T-helper 9 cell (primary cell): ENCODE data around the gene AARS1.
"Not testable (repeated sequence)": the region's sequence is repeated elsewhere in the genome, so short reads cannot be mapped to it uniquely, and the experiment has no call there.

Source experiments
- DNase-seq: peaks from one replicate; pipeline ENCODE4 v3.0.0-alpha.2; 2020

The AARS1 gene

DNA sequence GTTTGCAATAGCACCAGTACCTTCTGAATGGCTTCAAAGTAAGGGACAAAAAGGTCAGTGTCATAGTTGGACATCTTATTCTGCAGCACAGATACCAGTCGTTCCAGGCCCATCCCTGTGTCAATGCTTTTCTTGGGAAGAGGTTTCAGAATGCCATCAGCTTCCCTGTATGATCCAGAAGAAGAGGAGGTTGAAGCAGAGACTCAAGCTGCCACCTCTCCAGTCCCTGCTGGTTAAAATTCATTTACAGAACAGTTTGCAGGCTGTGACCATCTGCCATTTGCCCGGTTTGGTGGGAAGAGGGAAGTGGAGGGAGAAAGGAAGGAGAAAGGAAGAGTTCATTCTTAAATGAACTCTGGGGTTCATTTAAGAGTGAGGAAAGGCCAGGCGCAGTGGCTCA, 19.1 kb downstream of the AARS1 start:
- DNase-seq, result no peak

DNA sequence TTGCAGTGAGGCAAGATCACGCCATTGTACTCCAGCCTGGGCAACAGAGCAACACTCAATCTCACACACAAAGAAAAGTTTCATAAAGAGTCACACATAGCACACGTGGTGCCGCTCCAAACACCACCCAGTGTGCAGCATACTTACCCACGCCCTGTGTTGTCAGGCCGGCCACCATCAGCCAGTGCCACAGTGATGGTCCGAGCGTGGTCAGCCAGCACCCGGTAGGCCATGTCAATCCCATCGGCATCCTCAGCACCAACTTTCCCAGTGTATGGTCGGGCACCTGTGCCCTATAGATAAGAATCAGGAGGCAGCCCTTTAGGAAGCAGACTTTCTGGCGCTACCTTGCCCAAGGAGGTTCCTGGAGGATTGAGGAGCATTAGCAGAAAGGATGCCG, 19.8 kb downstream of the AARS1 start:
- DNase-seq, result no peak

DNA sequence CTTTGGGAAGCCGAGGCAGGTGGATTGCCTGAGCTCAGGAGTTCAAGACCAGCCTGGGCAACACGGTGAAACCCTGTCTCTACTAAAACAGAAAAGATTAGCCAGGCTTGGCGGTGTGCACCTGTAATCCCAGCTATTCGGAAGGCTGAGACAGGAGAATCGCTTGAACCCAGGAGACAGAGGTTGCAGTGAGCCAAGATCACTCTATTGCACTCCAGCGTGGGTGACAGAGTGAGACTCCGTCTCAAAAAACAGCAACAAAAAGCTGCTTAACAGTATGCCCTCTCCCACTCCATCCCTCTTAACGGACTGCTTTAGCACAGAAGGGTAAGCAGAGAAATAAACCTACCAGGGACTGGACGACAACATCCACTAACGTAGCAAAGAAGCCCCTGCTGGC, 21.4 kb downstream of the AARS1 start:
- DNase-seq, result not testable (repeated sequence)

- no peak for DNase-seq
Measured at GRCh38 chr16:70267516-70267915, 21.8 kb downstream of the AARS1 start.

DNA sequence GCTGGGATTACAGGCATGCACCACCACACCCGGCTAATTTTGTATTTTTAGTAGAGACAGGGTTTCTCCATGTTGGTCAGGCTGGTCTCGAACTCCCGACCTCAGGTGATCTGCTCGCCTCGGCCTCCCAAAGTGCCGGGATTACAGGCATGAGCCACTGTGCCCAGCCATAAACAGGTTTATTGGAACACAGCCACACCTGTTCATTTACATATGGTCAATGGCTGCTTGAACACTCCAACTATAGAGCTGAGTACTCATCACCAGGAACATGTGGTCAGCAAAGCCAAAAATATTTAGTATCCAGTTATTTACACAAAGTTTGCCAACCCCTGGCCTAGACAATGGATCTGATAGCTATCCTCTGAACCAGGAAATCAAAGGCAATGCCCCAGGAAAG, 29.4 kb downstream of the AARS1 start:
- not testable (repeated sequence) for DNase-seq

- DNase-seq, result no peak
Measured at GRCh38 chr16:70258946-70259345, 30.4 kb downstream of the AARS1 start.

DNA sequence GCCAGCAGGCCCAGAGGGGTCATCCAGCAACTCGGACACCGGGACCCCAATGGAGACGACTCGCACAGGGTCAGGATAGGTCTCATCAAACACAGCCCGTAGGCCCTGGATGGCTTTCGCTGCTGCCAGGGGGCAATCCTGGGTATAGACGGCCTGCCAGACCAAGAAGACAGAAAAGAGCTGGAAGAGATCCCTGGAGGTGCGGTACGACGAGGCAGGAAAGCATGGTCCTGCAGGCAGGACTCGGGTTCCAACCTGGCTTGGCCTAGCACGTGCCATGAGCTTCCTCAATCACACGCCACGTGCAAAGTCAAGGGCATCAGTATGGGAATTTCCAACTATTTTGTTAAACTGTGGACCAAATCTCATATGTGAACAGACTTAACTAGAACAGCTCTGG, 31.2 kb downstream of the AARS1 start:
- no peak for DNase-seq

GRCh38 chr16:70257391-70257790, 31.9 kb downstream of the AARS1 start:
- no peak for DNase-seq

DNA sequence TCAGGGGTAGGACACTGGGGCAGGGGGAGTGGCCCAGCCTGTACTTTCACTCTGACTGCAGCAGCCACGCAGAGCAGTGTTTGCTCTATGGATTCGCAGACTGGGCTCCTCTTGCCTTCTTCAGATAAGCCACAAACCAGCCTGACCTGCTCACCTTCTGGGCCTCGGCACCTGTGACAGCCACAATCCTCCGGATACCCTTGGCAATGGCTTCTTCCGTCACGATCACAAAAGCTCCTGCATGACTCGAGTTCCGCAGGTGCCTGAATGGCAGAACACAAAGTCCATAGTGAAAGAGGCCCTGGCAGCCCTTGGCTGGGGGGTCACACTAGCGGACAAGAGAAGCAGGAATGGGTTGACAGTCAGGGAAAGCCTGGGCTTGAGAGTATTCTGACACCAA, 33.7 kb downstream of the AARS1 start:
- DNase-seq, result no peak

DNA sequence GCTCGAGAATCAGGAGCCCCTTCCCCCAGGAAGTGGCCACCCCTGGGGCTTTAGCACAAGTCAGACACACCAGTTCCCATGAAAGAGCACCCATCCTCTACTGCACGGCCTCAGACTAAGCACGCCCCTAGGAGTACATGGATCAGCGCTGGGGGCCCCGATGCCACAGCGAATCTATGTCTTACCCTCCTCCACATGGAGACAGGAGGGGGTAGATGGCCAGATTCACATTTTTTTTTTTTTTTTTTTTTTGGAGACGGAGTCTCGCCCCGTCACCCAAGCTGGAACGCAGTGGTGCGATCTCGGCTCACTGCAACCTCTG, 34.4 kb downstream of the AARS1 start:
- no peak for DNase-seq

- DNase-seq, result no peak
Measured at GRCh38 chr16:70254180-70254964, 34.9 kb downstream of the AARS1 start.

- peak; percentile 32 for DNase-seq
Measured at GRCh38 chr16:70253291-70254106, 35.8 kb downstream of the AARS1 start.

DNA sequence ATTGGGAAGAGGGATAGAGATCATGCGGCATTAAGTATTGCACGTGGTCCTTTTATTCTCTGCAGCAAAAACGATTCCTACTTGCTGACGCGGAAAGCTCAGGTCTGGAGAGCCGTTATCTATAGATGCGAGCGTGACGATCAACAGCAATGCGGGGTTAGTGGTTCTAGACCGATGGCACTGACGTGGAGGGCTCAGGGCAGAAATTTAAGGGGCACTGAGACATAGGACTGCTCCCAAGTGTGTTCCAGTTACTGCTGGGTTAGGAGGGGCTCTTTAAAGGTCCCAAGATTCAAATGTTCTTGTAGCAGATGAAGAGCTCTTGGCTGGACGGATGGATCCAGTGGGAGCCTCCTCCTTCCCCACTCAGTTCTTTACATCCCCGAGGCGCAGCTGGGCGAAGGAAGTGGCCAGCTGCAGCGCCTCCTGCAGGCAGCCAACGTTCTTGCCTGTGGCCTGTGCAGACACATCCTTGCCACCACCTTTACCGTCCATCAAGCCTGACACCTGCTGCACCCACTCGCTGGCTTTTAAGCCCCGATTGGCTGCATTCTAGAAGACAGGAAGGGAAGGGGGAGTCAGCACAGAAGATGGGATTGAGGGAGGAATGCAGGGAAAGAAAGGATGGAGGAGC, 36.8 kb downstream of the AARS1 start:
- DNase-seq, result no peak

DNA sequence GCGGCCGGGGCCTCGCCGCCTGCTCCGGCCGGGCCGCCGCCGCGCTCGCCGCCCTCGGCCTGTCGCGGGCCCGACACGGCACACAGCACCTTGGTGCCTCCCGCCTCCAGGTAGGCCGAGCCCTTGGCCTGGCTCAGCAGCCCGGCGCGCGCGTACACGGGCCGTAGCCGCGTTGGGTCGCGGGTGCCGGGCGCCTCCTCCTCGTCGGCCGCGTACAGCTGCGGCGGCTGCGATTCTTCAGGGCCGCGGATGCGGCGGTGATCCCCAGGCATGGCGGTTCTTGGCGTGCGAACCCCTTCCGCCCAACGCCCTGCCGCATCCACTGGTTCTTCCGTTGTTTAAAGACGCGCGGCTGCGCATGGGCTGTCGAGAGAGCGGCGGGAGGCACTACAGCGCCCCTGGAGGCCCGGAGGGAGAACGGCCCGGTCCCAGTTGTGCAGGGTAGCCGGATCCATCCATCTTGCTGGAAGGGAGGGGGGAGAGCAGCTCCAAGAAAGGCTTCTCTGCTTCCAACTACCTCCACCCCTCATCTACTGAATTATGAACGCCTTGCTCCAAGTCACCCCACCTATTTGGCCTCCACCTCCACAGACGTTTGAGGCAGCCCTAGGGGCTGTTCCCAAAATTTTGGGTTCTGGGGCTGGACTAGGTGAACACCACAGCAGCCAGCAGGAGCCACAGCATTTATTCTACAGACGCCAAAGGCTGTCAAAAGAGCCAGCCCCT, 37.5 kb downstream of the AARS1 start, which contains the start of gene EXOSC6:
Gene EXOSC6, minus strand, starts transcription at position 312 of the 726 bp plus-strand sequence. Its CDS starts 40 bp downstream, at position 272.
- DNase-seq, result peak; percentile 87

DNA sequence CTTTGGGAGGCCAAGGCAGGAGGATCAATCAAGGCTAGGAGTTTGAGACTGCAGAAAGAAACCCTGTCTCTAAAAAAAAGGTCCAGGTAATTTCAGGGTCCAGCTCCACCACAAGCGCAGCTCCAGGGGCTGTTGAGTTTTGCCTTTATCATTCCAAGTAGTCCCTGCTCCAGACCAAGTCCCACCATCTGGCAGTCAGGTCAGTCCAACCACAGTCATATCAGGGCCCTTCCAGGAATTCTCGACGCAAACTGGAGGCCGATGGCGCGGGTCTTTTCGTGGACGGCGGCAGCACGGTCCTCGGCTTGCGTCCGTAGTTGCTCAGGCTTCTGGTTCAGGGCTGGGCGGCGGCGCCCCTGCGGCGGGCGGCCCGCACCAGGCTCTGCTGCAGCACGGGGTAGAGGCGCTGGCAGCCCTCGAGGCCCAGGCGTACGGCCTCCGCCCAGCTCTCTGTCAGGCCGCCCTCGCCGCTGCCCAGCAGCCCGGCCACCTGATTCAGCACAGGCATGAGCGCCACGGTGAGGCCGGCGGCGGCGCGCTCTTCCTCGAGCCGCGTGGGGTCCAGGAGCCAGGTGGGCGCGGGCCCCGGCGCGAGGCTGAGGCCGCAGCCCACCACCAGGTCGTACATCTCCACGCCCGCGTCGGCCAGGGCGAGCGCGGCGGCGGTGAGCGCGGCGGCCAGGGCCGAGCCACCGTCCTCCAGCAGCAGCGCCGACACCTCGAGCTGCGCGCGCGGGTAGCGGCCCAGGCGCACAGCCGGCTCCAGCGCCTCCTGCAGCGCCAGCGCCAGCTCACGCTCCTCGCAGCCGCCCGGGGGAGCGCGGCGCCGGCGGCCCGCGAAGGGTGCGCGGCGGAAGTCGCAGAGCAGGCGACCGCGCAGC, 38.3 kb downstream of the AARS1 start:
- DNase-seq, result no peak

DNA sequence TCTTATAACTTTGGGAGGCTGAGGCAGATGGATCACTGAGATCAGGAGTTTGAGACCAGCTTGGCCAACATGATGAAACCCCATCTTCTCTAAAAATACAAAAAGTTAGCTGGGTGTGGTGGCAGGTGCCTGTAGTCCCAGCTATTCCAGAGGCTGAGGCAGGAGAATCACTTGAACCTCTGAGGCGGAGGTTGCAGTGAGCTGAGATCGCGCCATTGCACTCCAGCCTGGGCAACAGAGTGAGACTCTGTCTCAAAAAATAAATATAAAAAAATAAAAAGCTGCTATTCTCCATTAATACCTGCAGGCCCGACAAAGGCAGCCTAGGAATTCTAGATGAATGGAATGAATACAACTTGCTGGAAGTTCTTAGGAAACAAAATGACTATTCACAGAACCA, 39.6 kb downstream of the AARS1 start:
- not testable (repeated sequence) for DNase-seq

- not testable (repeated sequence) for DNase-seq
Measured at GRCh38 chr16:70238773-70239172, 50.5 kb downstream of the AARS1 start.

GRCh38 chr16:70231831-70232230, 57.5 kb downstream of the AARS1 start:
- DNase-seq, result not testable (repeated sequence)

GRCh38 chr16:70226024-70226423, 63.3 kb downstream of the AARS1 start:
- not testable (repeated sequence) for DNase-seq

DNA sequence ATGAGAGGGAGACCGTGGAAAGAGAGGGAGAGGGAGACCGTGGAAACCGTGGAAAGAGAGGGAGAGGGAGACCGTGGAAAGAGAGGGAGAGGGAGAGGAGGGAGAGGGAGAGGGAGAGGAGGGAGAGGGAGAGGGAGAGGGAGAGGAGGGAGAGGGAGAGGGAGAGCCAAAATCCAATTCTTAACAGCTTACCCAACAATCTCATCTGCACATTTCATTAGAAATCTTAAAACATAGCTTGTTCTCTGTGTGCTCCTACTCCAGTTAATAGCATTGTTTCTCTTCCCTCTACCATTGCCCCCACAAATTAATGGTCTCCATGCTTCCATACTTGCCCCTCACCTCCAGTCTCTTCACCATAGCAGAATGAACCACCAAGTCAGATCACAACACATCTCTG, 63.9 kb downstream of the AARS1 start:
- not testable (repeated sequence) for DNase-seq

DNA sequence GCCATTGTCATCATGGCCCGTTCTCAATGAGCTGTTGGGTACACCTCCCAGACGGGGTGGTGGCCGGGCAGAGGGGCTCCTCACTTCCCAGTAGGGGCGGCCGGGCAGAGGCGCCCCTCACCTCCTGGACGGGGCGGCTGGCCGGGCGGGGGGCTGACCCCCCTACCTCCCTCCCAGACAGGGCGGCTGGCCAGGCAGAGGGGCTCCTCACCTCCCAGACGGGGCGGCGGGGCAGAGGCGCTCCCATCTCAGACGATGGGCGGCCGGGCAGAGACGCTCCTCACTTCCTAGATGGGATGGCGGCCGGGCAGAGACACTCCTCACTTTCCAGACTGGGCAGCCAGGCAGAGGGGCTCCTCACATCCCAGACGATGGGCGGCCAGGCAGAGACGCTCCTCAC, 64.7 kb downstream of the AARS1 start:
- DNase-seq, result not testable (repeated sequence)
